Measurements from ENCODE around the gene BMPER. TPM values are rescaled to one million over a fixed set of nuclear protein-coding genes. Genes with fewer than 3 reads are reported as not detected.

Gene BMPER
- polyA plus RNA-seq, 1 of the 3 experiments (the other 2 are of a cell fraction) = 20.0 TPM

- TF ChIP-seq, protein P1, sequence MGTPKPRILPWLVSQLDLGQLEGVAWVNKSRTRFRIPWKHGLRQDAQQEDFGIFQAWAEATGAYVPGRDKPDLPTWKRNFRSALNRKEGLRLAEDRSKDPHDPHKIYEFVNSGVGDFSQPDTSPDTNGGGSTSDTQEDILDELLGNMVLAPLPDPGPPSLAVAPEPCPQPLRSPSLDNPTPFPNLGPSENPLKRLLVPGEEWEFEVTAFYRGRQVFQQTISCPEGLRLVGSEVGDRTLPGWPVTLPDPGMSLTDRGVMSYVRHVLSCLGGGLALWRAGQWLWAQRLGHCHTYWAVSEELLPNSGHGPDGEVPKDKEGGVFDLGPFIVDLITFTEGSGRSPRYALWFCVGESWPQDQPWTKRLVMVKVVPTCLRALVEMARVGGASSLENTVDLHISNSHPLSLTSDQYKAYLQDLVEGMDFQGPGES (IDR thresholded peaks at IDR 0.05; ENCODE audit: low read depth, low read length) = no peak
- no peak for TF ChIP-seq FOXM1 (IDR thresholded peaks at IDR 0.05; ENCODE audit: low read depth)
- TF ChIP-seq TAF1 (IDR thresholded peaks at IDR 0.05; ENCODE audit: borderline replicate concordance, low read depth, low read length) = no peak
- TF ChIP-seq RAD21 (IDR thresholded peaks at IDR 0.05; ENCODE audit: low read length) = no peak
- TF ChIP-seq, protein P2, sequence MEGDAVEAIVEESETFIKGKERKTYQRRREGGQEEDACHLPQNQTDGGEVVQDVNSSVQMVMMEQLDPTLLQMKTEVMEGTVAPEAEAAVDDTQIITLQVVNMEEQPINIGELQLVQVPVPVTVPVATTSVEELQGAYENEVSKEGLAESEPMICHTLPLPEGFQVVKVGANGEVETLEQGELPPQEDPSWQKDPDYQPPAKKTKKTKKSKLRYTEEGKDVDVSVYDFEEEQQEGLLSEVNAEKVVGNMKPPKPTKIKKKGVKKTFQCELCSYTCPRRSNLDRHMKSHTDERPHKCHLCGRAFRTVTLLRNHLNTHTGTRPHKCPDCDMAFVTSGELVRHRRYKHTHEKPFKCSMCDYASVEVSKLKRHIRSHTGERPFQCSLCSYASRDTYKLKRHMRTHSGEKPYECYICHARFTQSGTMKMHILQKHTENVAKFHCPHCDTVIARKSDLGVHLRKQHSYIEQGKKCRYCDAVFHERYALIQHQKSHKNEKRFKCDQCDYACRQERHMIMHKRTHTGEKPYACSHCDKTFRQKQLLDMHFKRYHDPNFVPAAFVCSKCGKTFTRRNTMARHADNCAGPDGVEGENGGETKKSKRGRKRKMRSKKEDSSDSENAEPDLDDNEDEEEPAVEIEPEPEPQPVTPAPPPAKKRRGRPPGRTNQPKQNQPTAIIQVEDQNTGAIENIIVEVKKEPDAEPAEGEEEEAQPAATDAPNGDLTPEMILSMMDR (IDR thresholded peaks at IDR 0.05) = no peak
- TF ChIP-seq, protein P3, sequence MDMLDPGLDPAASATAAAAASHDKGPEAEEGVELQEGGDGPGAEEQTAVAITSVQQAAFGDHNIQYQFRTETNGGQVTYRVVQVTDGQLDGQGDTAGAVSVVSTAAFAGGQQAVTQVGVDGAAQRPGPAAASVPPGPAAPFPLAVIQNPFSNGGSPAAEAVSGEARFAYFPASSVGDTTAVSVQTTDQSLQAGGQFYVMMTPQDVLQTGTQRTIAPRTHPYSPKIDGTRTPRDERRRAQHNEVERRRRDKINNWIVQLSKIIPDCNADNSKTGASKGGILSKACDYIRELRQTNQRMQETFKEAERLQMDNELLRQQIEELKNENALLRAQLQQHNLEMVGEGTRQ (IDR thresholded peaks at IDR 0.05; ENCODE audit: borderline replicate concordance, low read depth, low read length) = no peak
These were observed 125.8 kb downstream of the BMPER start (continued) for GRCh38 chr7:34031156-34031555.

- no peaks in the 10 kb centered on the region for H3F3A ChIP-seq (replicated peaks; ENCODE audit: insufficient read depth)
- POLR2A ChIA-PET = no interaction called here
- no peak overlapping the region for H3K4me3 ChIP-seq (ENCODE audit: low read depth in 2 of 2, low read length in 1 of 2)
- 50% methylated on average over 1 of the region's 1 CpG for WGBS (ENCODE audit: low lambda C conversion rate)
- TF ChIP-seq SIN3A (IDR thresholded peaks at IDR 0.05; ENCODE audit: borderline replicate concordance, low read depth, low read length) = no peak
- TF ChIP-seq, protein P4, sequence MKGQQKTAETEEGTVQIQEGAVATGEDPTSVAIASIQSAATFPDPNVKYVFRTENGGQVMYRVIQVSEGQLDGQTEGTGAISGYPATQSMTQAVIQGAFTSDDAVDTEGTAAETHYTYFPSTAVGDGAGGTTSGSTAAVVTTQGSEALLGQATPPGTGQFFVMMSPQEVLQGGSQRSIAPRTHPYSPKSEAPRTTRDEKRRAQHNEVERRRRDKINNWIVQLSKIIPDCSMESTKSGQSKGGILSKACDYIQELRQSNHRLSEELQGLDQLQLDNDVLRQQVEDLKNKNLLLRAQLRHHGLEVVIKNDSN (IDR thresholded peaks at IDR 0.05; ENCODE audit: borderline replicate concordance, low read depth) = no peak
- no peak for TF ChIP-seq FOSL2 (IDR thresholded peaks at IDR 0.05; ENCODE audit: borderline replicate concordance, low read depth)
- no peak for TF ChIP-seq REST (IDR thresholded peaks at IDR 0.05; ENCODE audit: low read depth, low read length)
- TF ChIP-seq ZBTB33 (IDR thresholded peaks at IDR 0.05; ENCODE audit: borderline replicate concordance, low read depth) = no peak
- TF ChIP-seq, protein P5, sequence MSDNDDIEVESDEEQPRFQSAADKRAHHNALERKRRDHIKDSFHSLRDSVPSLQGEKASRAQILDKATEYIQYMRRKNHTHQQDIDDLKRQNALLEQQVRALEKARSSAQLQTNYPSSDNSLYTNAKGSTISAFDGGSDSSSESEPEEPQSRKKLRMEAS (IDR thresholded peaks at IDR 0.05; ENCODE audit: low read depth) = no peak
- TF ChIP-seq EP300 (IDR thresholded peaks at IDR 0.05; ENCODE audit: borderline replicate concordance in 1 of 2, low read depth in 1 of 2, low read length in 1 of 2) = no peak
- no peaks in the 10 kb centered on the region for H4K20me1 ChIP-seq (ENCODE audit: insufficient read depth)
- peaks cover 0 to 17% of the 10 kb centered on the region in 2 experiments; a peak in 2 of 4 replicates for H3K4me1 ChIP-seq (ENCODE audit: control insufficient read depth in 1 of 2, insufficient read depth in 2 of 2, low read depth in 1 of 2, low read length in 1 of 2)
- no peaks in the 10 kb centered on the region for H3K9me2 ChIP-seq
- H3K36me3 ChIP-seq (replicated peaks in 1 of 2; ENCODE audit: control insufficient read depth in 1 of 2, insufficient read depth in 2 of 2, low read length in 1 of 2) = no peaks in the 10 kb centered on the region
- CTCF ChIA-PET = no interaction called here
- no peak overlapping the region for H3K9ac ChIP-seq
- no peak for DNase-seq
- H3K4me2 ChIP-seq = no peak overlapping the region
- no peaks in the 10 kb centered on the region for H3K9me3 ChIP-seq
- H3K27me3 ChIP-seq (ENCODE audit: insufficient read depth) = no peaks in the 10 kb centered on the region
- no peak overlapping the region; the same call in 1 of the 2 replicates for H2AFZ ChIP-seq (ENCODE audit: low read depth)
- H3K27ac ChIP-seq (ENCODE audit: low read depth in 2 of 2, low read length in 1 of 2) = no peak overlapping the region
- H3K79me2 ChIP-seq (ENCODE audit: insufficient read depth) = no peaks in the 10 kb centered on the region
These were observed 129.4 kb downstream of the BMPER start for GRCh38 chr7:34034728-34035127.
